Measurements from ENCODE around the gene LRRC27.

GRCh38 chr10:132362151-132362611 lies 30.2 kb downstream of the LRRC27 start:
- TF ChIP-seq RAD21 (IDR thresholded peaks at IDR 0.05; ENCODE audit: low read depth) (no peak), CEBPB (IDR thresholded peaks at IDR 0.05) (no peak), TAF1 (IDR thresholded peaks at IDR 0.05; ENCODE audit: low read depth) (no peak), TEAD4 (IDR thresholded peaks at IDR 0.05) (no peak), EP300 (IDR thresholded peaks at IDR 0.05; ENCODE audit: borderline replicate concordance) (no peak), YY1 (IDR thresholded peaks at IDR 0.05; ENCODE audit: low read depth) (no peak), REST (IDR thresholded peaks at IDR 0.05; ENCODE audit: low read depth) (no peak), MAX (IDR thresholded peaks at IDR 0.05) (no peak), ZBTB7A (IDR thresholded peaks at IDR 0.05; ENCODE audit: low read depth) (no peak), TCF12 (IDR thresholded peaks at IDR 0.05; ENCODE audit: low read depth) (no peak), FOXM1 (IDR thresholded peaks at IDR 0.05; ENCODE audit: borderline replicate concordance, low read depth) (no peak), NFIC (IDR thresholded peaks at IDR 0.05) (no peak), CREB1 (IDR thresholded peaks at IDR 0.05; ENCODE audit: low read depth) (no peak), EGR1 (IDR thresholded peaks at IDR 0.05) (no peak)
